AG08396 (cell line): ENCODE data around the gene LIPT2.

Experiments
- DNase-seq: peaks from one replicate; pipeline ENCODE4 v3.0.0; 2012; ENCODE audit warnings: low spot score, mixed read lengths

Gene LIPT2

DNA sequence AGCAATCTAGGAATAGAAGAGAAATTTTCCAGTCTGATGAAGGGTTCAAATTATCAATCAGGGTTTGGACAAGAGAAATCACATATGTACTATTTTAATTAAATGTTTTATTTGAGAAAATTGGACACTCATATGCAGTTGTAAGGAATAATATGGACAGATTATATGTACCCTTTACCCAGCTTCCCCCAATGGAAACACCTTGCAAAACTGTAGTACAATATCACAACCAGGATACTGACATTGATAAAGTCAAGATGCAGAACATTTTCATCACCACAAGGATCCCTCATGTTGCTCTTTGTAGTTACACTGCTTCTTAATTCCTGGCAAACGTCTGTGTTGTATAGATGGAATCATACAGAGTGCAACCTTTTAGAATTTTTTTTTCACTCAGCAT, 1.4 kb upstream of the LIPT2 start:
- no peak for DNase-seq

DNA sequence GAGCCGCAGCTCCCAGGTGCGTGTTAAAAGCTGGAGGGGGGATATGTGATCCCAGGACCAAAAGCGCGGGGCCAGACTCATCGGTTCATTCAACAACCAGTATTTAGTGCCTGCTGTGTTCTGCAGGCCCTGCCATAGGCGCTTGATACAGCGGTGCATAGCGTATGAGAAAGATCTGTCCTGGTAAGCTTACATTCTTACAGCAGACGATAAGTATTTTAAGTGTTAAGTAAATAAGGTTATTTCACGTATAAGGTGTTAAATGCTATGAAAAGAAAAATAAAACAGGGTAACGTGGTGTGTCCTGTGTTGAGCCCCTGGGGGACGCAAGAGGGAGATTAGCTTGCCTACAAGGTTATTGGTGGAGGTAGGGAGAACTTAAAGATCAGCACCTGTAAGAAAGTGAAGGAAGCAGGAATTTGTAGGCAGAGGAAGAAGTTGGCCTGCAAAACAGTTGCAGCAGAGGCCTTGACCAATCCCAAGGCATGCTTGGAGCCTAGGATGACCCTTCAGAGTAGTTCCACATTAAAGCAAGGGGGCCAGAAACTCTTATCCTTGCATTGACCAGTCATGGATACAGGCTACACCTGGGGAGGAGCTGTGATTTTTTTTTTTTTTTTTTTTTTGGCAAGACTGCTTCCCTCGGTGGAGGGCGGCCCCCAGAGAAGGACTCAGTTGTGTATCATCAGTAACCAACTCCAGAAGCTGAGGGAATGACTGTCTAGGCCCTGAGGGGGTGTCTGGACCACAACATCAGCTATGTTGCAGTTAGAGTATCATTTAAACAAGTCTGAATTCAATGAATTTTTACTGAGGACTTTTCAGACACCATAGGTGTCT, 487 bp upstream of the LIPT2 start:
- peak; percentile 50 for DNase-seq

DNA sequence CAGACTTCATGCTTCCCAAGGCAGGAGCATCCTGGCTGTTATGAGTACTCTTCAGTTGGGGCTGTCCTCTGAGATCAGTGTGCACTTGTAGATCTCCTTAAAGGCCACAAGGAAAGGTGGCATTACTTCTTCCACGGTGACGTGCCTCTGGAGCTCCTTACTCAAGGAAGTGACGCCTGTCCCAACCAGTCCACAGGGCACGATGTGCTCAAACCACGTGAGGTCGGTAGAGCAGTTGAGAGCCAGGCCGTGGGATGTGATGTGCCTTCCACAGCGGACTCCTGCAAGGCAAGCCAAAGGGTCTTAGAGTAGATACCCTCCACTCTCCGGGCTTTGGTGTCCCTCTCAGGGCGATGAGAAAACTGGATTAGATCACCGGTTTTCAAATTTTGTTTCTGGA, 1.4 kb downstream of the LIPT2 start:
- DNase-seq: no peak

DNA sequence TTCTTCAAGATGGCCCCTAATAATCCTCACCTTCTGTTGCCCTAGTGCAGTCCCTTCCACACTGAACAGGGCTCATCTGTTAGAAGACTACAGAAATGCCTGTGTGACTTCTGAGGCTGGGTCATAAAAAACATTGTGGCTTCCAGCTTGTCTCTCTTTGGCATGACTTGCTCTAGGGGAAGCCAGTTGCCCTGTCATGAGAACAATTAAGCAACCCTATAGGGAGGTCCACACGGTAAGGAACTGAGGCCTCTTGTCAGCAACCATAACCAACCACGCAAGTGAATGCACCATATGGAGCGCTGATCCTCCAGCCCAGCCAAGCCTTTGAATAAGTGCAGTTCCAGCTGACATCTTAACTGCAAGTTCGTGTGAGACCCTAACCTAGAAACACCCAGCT, 2.6 kb downstream of the LIPT2 start:
- no peak for DNase-seq

DNA sequence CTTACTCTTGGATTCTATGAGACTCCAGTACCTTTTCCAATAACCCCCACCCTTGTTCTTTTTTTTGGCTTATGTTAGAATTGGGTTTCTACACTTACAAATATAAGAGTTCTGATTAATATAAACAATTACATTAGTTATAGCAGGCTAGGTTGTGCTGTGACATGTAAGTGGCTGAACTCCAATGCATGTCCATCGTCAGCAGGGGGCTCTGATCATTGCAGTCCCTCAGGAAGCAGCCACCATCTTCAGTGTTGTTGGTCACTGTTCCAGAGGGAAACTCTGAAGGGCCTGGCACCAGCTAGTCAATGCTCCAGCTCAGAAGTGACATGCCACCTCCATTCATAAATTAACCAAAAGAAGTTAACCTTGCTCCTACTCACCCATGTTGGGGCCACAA, 5.6 kb downstream of the LIPT2 start:
- no peak for DNase-seq

DNA sequence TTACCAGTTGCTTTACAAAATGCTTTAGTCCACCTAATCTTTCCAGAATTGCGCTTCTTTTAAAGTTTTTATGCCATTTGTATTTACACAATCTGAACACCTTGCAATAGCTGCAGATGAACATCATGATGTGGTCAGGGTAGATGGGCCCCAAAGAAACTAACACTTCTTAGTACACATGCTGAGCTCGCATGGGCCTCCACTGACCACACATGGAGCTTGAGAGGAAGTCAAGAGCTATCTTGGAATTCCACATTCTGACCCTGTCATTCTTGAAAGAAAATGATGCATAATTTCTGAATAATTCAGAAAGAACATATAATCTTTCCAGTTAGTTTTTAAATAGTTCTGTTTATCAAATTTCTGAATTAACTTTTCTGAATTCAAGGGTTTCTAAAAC, 7.7 kb downstream of the LIPT2 start:
- DNase-seq: no peak

DNA sequence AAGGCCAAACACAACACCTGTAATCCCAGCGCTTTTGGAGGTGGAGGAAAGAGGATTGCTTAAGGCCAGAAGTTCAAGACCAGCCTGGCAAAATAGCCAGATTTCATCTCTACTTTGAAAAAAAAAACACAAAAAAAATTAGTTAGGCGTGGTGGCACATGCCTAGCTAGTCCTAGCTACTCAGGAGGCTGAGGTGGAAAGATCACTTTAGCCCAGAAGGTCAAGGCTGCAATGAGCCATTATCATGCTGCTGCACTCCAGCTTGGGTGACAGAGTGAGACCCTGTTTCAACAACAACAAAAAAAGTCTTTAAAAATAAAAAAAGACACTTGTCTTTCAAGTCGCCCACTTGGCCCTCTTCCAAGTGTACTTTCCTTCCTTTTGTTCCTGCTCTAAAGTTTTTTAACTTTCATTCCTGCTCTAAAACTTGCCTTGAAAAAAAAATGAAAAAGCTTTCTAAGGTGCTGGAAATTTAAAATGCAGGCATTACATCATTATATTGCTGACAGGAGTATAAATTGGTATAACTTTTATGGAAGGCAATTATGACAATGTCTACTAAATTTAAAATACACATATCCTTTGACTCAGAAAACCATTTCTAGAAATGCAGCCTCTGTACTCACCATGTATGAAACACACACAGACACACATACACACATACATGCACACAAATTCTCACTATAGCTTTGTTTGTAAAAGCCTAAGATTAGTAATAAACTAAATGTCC, 12.7 kb downstream of the LIPT2 start:
- no peak for DNase-seq

DNA sequence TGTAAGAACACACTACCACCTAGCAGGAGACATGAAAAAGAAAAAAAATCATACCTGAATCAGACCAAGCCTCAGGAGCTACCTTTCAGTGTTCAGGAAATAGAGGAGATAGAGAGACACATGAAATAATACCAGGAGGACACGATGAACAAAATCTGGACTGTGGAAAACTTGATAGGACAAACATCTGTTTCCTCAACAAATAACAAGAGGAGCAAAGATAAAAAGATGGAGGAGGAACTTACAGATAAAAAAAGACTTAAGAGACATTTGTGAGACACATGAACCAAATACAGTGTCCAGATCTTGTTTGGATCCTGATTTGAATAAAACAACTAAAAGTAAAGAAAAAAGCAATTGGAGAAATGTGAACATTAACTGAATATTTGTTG, 13.8 kb downstream of the LIPT2 start:
- DNase-seq: no peak

DNA sequence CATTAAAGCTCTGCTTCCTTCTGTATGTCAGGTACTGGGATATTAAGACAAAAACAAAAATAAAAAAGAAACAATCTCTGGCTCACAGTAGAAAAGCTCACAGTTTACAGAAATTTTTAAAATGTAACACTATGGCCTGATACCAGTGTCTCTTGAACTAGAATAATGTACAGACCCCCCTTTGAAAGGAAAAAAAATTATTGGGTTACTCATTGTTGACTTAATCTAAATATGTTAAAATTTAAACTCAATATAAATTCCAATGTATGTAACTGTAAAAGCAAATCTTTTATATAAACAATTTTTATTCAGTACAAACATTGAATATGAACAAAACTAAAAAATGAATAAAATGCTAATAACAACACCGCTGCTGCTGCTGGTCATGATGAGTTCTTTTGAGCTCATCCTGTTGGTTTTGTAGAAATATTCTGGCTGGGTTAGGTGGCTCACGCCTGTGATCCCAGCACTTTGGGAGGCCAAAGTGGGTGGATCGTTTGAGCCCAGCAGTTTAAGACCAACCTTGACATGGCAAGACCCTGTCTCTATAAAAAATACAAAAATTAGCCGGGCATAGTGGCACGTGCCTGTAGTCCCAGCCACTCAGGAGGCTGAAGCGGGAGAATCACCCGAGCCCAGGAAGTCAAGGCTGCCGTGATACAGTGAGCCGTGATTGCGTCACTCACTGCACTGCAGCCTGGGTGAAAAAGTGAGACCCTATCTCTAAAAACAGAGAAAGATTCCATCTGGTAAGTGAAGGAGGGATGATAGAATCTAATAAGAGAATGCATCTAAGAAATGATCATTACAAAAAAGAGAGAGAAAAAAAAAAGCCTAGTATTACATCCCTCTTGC, 14.4 kb downstream of the LIPT2 start:
- no peak for DNase-seq

DNA sequence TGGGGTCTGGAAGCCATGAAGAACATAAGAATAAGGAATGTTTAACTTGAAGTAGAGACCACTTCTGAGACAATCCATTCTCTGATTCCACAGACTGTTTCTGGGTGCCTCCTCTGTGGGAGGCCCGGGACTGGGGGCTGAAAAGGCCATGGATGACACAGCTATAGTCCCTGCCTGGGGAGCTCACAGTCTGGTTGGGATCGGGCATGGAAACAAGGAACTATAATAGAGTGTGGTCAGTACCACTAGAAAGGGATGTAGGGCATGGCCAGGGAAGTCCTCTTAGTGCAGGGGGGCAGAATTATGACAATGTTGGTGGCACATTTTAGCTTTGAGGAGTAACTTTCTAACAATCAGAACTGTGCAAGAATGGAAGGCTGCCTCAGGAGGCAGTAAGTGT, 17.0 kb downstream of the LIPT2 start:
- no peak for DNase-seq

DNA sequence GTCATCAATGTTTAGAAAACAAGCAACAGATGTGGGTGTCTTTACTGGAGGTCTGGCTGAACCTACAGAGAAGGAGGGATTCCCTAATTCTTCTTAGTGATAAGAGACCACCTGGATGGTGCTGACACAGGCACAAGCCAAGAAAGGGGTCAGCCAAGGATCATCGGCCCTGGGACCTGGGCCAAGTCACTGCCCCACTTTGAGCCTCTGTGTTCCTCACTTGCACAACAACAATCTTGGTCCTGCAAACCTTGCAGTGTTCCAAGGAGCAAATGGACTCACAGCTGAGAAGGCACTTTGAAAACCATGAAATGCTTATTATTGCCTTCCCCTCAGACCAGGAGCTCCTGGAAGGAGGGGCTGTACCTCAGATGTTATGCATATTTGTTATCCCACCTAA, 19.2 kb downstream of the LIPT2 start:
- no peak for DNase-seq

DNA sequence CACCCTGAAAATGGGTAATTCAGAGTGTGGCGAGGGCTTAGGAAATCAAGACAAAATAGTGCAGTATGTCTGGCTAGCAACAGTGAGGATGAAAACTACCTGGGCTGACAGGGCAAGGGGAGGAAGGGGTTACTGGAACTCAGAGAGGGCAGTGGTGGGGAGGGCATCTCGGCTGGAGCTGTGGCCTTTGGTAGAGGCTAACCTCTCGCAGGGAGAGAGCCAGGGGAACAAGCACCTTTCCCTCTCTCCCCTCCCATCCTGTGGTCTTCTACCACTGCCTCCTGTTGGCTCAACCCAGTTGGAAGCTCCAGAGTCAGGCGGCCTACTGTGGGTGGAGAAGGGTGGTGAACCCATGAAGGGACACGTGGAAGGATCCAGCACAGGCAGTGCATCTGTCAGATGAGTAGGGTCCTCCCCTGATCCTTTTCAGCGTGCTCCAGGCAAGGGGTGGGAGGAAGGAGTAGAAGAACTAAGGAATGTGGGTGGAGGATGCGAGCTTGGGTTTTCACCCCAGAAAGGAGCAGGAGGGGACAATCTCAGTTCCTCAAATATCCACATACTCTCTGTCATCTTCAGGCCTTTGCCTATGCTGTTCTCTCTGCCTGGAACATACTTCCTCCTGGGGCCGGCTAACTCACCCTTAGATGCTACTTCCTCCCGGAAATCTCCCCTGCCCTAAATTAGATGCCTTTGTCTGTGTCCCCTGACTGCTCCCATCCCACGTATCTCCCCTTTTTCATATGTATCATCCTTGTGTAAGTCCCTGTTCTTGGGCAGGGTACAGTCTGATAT, 19.9 kb downstream of the LIPT2 start:
- no peak for DNase-seq

DNA sequence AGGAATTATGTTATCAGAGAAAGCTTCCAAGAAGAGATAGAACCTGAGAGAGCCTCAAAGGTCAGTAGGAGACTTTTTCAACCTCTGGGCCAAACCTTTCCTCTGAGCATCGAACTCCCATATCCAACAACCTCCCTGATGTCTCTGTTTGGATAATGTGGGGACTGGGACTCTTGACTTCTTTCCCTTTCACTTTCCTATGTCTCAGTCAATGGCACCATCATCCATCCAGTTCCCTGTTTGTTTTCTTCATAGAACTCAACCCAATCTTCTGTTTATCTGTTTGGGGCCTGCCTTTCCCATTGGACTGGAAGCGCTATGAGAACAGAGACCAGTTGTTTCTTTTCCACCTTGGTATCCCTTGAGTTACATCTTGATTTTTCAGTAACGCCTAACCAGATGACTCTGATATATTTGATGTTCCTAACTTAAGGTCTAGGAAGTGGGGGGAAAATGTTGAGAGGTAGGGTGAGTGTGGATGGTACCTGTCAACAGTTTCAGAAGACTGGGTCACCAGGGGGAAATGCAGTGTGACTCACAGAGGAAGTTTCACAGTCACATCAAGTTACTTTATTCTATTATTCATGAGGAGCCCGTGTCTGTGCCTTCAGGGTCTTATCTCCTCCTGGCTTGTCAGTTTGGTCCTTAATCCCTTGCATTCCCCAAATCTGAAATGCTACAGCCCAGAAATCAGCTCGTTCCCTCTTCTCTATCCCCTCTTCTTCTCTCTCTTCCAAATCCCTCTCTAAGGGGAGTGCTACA, 21.7 kb downstream of the LIPT2 start:
- DNase-seq: no peak

DNA sequence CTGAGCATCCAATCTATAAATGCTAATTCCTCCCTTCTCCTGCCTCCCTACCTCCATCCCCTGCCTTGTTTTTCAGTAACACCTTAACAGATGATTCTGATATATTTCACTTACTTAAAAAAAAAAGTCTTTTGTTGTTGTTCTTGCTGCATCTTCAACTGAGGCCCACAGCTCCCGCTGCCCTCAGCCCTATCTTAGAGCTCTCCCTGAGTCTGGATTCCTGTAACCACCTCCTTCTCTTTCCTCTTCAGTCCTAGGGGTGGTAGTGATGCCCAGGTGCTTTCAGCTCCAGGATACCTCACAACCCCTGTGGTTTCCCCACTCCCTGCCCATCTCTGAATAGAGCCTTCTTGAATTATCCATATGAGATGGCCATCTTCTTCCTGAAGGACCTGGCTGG, 22.5 kb downstream of the LIPT2 start:
- no peak for DNase-seq

DNA sequence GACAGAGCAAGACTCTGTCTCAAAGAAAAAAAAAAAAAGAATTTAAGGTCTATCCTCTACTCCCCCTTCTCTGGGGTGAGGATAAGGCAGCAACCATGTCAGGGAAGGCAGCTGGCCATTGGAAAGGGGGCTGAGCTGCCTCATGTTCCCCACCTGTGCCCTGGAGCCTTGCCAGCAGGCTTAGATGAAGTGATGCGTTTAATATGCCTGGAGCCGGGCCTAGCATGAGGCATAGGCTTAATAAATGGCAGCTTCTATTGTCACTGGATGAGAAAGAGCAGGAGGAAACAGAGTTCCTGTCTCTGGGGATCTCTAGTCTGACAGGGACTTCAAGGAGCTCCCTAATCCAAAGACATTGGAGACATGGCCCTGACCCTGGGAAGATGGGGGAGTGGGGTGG, 23.0 kb downstream of the LIPT2 start:
- DNase-seq: no peak

DNA sequence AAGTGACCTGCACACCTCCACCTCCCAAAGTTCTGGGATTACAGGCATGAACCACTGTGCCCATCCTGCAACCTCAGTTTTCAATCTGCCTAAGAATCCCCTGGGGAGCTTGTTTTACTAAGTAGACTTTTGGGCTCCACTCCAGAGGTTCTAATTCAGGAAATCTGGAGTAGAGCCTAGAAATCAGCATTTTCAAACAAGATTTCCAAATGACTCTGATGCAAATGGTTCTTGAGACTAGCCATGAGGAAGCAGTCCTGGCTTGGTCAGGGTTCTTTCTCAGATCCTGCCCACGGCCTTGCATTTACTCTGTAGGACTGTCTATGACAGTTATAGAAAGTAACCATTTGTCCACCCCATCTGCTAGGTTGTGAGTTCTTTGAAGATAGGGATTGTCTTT, 24.6 kb downstream of the LIPT2 start:
- DNase-seq: no peak

DNA sequence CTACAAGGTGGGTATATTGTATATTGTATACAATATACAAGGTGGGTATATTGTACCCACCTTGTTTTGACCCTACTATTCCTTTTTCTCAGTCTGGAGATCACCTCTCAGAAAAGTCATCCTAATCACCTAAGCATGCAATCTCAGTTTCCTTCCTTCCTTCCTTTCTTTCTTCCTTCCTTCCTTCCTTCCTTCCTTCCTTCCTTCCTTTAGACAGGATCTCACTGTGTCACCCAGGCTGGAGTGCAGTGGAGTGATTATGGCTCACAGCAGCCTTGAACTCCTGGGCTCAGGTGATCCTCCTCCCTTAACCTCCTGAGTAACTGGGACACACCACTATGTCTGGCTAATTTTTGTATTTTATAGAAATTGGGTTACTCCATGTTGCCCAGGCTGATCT, 25.0 kb downstream of the LIPT2 start:
- DNase-seq: no peak

DNA sequence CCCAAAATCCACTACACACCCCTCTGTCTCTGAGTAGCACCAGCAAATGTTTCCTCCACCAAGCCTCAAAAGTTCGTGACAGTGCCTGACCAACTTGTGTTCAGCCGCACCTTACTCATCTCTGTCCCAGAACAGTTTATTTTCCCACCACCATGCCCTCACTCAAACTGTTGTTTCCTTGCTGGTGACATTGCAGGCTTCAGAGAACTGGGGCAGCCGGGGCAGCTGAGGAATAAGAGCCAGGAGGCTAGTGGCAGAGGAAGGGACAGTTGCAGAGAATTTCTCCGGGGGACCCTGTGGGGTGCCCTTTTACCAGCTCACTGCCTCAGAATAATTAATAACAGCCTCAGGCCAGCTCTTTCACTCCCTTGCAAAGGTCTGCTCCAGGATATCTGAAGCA, 25.5 kb downstream of the LIPT2 start:
- DNase-seq: no peak

DNA sequence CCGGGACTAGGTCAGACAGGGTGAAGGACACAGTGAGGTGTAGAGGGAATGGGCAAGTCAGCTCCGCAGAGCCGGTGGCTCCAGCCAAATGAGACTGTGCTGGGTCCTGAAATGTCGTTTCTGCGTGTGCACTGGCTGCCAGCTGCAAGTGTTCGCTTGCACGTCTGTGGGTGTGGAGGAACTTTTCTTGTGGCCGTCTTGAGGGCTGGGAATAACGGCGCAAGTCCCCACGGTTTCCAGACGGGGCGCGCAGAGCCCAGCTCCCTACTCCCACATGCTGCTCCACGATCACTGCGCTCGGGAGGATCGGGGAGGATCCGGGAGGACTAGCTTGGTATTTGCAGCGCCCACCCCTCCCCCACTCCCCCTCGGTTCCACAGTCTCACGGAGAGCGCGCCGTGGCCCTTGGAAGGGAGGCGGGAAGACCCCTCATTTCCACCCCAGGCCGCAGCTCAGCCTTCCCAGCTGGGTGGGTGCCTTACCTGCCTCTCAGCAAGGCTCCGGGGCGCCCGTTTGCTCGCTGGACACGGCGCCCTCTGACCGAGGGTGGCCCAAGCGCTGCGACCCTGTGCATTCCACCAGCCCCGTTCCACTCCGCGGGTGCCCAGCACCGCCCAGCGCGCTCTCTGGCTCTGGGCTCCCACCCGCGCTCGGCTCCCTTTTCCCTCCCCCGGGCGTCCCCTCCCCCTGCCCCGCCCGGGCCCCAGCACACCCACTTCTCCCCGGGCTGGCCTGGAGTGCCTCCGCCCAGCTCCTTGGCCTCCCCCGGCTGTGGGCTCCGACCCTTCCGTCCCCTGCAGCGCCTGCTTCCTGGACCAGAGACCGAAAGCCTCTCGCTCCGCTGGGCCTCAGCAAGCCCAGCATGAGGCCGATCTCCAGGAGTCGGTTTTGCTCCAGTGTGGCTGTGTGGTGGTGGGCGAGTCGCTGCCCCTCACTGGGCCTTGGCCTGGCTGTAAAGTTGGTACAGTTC, 26.3 kb downstream of the LIPT2 start, which contains the start of gene KCNE3:
TSS of gene KCNE3 (minus strand) at position 634 of the 970 bp plus-strand sequence. CDS start 9,986 bp downstream, outside the sequence.
- peak; percentile 34 for DNase-seq

DNA sequence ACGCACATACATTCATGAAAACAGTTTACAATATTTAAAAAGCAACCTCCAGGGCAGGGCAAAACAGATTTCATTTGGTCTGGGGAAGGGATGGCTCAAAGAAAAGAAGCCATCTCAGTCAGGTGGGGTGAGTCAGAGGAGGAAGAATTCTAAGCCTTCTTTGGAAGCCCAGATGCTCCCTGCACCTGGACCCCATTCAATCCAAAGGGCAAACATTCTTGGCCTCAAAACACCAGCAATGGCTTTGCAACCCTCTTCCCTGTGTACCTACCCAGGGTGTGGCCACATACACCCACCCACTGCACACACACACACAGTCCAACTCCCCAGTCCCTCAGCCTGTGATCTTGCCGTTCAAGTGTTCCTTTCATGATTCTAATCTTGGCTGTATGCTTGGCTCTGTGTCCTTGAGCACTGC, 28.2 kb downstream of the LIPT2 start:
- DNase-seq: no peak
